HG03039 (cell line): Measurements from ENCODE around the gene FTH1.

Source experiments
- ATAC-seq: cut with Tn5 transposase; IDR thresholded peaks from one replicate; pipeline ENCODE4 v1.9.1; 2021; ENCODE audit warnings: mild to moderate bottlenecking, moderate library complexity; ENCODE audit not compliant: unreplicated experiment

FTH1 gene

GRCh38 chr11:61917334-61918109, 49.9 kb downstream of the FTH1 start, which contains the start of gene RAB3IL1:
Gene RAB3IL1, minus strand, starts transcription at chr11:61917566. Its CDS starts 199 bp downstream, at chr11:61917367.
- no peak for ATAC-seq

DNA sequence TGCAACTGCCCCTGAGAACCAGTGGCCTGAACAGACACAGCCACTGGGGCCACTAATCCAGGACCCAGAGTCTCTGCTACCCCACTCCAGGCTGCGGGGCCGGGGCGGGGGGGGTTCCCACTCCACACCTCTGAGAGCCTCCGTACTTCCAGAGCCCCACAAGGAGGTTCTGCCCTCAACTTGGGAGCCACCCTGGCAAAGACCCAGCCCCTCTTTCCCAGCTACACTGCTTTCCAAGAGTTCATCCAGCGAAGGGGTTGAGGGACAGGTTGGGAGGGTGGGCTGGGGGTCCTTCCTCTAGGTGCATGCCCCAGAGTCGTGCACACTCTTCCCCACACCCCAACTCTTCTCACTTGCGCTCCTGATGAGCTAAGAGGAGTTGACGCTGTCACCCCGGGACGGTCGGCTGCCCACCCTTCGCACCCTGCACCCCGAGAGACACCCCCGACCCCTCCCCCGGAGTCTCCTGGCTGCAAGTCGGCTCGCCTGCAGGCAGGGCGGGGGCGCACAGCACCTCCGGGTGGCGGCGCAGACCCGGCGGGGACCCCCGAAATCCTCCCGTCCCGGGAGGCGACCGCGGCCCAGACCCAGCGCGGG, 50.6 kb downstream of the FTH1 start:
- ATAC-seq, result no peak

DNA sequence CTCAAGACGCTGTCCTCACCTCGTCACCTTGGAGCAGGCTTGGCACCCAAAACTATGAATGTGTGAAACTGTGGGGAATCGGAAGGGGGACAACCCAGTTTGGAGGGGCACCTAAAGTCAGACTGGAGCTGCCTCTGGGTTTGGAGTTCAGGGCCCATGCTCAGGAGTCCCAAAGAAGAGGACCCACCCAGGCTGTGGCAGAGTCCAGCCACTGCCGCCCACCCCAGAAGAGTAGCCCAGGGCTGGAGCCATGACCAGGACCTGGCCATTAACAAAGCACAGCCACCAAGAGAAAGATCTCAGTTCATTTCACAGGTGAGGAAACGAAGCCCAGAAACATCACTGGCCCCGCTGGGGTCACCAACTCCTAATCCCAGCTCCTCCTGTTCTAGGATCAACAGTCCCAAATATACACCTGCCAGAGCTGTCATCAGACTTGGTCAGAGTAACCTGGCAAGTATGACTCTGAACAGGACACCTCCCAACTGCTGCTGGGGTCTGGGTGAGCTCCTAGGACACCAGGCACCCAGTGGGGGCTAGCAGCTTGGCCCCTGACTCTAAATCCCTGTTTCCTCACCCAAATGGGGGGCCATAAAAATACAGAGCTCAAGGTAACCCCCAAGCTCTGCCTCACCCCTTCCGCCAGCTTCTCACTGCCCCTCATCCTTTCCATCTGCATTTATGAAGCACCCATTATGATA, 52.8 kb downstream of the FTH1 start:
- ATAC-seq, result no peak
